ENCODE results near the gene TTLL11. TPM values are rescaled to one million over a fixed set of nuclear protein-coding genes. Genes with fewer than 3 reads are reported as not detected.

The TTLL11 gene
- total and polyA plus RNA-seq, 4 donors = 1.4 to 4.5 (median 3.6) TPM

GRCh38 chr9:122088880-122089706 is 4.0 kb downstream of the TTLL11 start:
- H3K27me3 ChIP-seq (ENCODE audit: control insufficient read depth in 4 of 4, insufficient read depth in 4 of 4, low read length in 3 of 4) = no peaks in the 10 kb centered on the region
- H3K9ac ChIP-seq (ENCODE audit: low read depth in 1 of 2, low read length in 2 of 2) = no peak overlapping the region
- no peak overlapping the region for H3K27ac ChIP-seq (ENCODE audit: low read depth in 1 of 2, low read length in 2 of 2)
- peaks cover 7 to 45% (median 33%) of the 10 kb centered on the region in 4 donors for H3K4me1 ChIP-seq (ENCODE audit: control insufficient read depth in 4 of 4, insufficient read depth in 4 of 4, low read length in 3 of 4)
- H3K36me3 ChIP-seq (ENCODE audit: control insufficient read depth in 4 of 4, insufficient read depth in 3 of 4, low read depth in 1 of 4, low read length in 3 of 4) = no peaks in the 10 kb centered on the region
- H3K9me3 ChIP-seq (ENCODE audit: control insufficient read depth in 4 of 4, low read length in 3 of 4) = no peaks in the 10 kb centered on the region
- TF ChIP-seq, protein P1, sequence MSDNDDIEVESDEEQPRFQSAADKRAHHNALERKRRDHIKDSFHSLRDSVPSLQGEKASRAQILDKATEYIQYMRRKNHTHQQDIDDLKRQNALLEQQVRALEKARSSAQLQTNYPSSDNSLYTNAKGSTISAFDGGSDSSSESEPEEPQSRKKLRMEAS (IDR thresholded peaks at IDR 0.05) = no peak
- TF ChIP-seq, protein P2, sequence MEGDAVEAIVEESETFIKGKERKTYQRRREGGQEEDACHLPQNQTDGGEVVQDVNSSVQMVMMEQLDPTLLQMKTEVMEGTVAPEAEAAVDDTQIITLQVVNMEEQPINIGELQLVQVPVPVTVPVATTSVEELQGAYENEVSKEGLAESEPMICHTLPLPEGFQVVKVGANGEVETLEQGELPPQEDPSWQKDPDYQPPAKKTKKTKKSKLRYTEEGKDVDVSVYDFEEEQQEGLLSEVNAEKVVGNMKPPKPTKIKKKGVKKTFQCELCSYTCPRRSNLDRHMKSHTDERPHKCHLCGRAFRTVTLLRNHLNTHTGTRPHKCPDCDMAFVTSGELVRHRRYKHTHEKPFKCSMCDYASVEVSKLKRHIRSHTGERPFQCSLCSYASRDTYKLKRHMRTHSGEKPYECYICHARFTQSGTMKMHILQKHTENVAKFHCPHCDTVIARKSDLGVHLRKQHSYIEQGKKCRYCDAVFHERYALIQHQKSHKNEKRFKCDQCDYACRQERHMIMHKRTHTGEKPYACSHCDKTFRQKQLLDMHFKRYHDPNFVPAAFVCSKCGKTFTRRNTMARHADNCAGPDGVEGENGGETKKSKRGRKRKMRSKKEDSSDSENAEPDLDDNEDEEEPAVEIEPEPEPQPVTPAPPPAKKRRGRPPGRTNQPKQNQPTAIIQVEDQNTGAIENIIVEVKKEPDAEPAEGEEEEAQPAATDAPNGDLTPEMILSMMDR (IDR thresholded peaks at IDR 0.05; ENCODE audit: low read depth, low read length, missing input control) = no peak
- TF ChIP-seq, protein P3, sequence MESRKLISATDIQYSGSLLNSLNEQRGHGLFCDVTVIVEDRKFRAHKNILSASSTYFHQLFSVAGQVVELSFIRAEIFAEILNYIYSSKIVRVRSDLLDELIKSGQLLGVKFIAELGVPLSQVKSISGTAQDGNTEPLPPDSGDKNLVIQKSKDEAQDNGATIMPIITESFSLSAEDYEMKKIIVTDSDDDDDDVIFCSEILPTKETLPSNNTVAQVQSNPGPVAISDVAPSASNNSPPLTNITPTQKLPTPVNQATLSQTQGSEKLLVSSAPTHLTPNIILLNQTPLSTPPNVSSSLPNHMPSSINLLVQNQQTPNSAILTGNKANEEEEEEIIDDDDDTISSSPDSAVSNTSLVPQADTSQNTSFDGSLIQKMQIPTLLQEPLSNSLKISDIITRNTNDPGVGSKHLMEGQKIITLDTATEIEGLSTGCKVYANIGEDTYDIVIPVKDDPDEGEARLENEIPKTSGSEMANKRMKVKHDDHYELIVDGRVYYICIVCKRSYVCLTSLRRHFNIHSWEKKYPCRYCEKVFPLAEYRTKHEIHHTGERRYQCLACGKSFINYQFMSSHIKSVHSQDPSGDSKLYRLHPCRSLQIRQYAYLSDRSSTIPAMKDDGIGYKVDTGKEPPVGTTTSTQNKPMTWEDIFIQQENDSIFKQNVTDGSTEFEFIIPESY (IDR thresholded peaks at IDR 0.05) = no peak
- TF ChIP-seq JUND (IDR thresholded peaks at IDR 0.05) = no peak
- TF ChIP-seq HNF4G (IDR thresholded peaks at IDR 0.05) = no peak
- no peak for TF ChIP-seq FOXA1 (IDR thresholded peaks at IDR 0.05)
- no peak for TF ChIP-seq EGR1 (IDR thresholded peaks at IDR 0.05; ENCODE audit: low read depth in 2 of 2)
- no peak for TF ChIP-seq YY1 (IDR thresholded peaks at IDR 0.05)
- TF ChIP-seq NR2F2 (IDR thresholded peaks at IDR 0.05) = no peak
- no peak for TF ChIP-seq TAF1 (conservative IDR thresholded peaks at IDR 0.05)
- no peak for TF ChIP-seq ATF3 (IDR thresholded peaks at IDR 0.05)
- no peak for TF ChIP-seq RXRA (IDR thresholded peaks at IDR 0.05)
- no peak for TF ChIP-seq FOXA2 (IDR thresholded peaks at IDR 0.05)
- TF ChIP-seq GABPA (IDR thresholded peaks at IDR 0.05 in 1 of 2, conservative IDR thresholded peaks at IDR 0.05 in 1 of 2) = no peak
- no peak for TF ChIP-seq RAD21 (IDR thresholded peaks at IDR 0.05)
- TF ChIP-seq SP1 (IDR thresholded peaks at IDR 0.05) = no peak
- TF ChIP-seq HNF4A (conservative IDR thresholded peaks at IDR 0.05) = no peak
- TF ChIP-seq REST (IDR thresholded peaks at IDR 0.05) = no peak
- 83% methylated on average over 4 of the region's 4 CpGs for WGBS
- no peak overlapping the region for H3K4me3 ChIP-seq (ENCODE audit: low read depth in 1 of 3, low read length in 3 of 3)
- no peak for DNase-seq (ENCODE audit: low spot score)
